ENCODE measurements around the gene IL22RA2.

The IL22RA2 gene

DNA sequence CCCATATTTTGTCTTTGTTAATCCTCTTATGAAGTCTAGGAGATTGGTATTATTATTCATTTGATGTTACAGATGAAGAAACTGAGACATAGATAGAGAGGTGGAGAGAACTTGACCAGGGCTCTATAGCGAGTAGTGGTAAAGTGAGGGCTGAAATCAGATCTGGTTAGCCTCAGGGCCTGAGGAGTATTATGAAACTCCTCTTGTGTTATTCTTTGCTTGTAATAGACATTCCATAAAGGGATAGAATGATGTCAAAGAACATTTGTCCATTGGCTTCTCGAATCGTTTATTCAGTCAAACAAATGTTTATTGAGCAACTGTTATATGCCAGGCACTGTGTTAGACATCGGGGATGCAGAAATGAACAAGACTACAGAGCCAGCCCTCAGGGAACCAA, at the start of gene IL22RA2:
TSS of gene IL22RA2 (minus strand) at position 144 of the 400 bp plus-strand sequence. CDS start 11,895 bp downstream, outside the sequence.
- no peak within 1 kb of the TSS for H3K4me3 ChIP-seq (ENCODE audit: low read depth, low read length)
- DNase-seq (ENCODE audit: low read depth) = no peak
- TF ChIP-seq, protein P1, sequence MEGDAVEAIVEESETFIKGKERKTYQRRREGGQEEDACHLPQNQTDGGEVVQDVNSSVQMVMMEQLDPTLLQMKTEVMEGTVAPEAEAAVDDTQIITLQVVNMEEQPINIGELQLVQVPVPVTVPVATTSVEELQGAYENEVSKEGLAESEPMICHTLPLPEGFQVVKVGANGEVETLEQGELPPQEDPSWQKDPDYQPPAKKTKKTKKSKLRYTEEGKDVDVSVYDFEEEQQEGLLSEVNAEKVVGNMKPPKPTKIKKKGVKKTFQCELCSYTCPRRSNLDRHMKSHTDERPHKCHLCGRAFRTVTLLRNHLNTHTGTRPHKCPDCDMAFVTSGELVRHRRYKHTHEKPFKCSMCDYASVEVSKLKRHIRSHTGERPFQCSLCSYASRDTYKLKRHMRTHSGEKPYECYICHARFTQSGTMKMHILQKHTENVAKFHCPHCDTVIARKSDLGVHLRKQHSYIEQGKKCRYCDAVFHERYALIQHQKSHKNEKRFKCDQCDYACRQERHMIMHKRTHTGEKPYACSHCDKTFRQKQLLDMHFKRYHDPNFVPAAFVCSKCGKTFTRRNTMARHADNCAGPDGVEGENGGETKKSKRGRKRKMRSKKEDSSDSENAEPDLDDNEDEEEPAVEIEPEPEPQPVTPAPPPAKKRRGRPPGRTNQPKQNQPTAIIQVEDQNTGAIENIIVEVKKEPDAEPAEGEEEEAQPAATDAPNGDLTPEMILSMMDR (IDR thresholded peaks at IDR 0.05; ENCODE audit: insufficient read depth, low read depth, low read length, missing control alignments) = no peak

DNA sequence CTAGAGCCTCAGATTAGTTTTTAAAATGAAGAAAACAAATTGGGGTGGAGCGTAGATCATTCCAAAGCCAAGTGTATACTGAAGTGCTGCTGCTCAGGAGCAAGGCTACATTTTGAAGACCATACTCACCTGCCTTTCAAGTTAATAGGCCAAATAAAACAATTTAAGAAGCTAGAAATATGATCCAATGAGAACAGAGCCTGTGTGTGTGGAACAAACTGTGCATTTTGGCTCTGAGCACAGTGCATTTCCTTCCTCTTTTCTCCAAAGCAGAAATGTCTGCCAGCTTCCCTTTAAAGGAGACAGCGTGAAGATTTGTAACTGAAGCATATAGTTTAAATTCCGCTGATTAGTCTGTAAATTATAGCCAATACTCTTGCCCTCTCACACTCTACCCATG, 48.9 kb upstream of the IL22RA2 start:
- no peak for DNase-seq (ENCODE audit: low read depth)
- TF ChIP-seq, protein P1 (IDR thresholded peaks at IDR 0.05; ENCODE audit: insufficient read depth, low read depth, low read length, missing control alignments) = no peak
- H3K4me3 ChIP-seq (ENCODE audit: low read depth, low read length) = no peak overlapping the region

- no peak for DNase-seq (ENCODE audit: low read depth)
- TF ChIP-seq, protein P1 (IDR thresholded peaks at IDR 0.05; ENCODE audit: insufficient read depth, low read depth, low read length, missing control alignments) = no peak
- H3K4me3 ChIP-seq (ENCODE audit: low read depth, low read length) = peak overlapping the region; percentile 88
These were observed 46.3 kb upstream of the IL22RA2 start for GRCh38 chr6:137219664-137220252.

DNA sequence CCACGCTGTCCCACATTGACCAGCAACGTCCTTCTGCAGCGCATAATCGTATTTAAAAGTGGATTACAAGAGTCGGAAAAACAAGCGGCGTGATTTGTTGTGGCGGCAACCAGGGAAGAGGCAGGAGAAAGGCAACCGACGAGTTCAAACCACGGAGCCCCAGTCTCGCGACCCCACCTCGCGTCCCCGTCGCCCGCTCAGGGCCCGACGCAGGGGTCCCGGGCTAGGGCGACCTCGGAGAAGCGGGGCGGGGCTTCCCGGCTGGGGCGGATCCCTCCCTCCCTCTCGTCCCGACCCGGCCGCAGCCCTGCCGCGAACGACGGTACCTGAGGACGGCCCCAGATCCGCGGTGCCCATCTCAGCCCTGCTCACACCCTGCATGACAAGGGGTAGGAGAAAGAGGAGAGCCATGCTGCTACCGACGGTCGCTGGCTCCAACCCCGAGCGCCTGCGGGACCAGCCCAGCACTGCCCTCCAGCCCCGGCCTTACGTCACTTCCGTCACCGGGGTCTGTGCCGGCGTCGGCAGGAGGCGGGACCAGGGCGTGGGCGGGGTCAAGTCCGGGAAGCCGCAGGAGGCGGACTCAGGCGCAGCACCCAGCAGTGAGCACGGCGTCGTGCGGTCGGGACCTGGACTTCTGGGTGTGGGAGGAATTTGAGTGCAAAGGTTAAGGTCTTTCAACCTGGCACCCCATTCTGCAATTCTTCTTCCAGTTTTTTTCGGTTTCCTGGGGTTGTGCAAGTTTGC, 45.6 kb upstream of the IL22RA2 start, which contains the start of gene IFNGR1:
TSS of gene IFNGR1 (minus strand) at position 469 of the 747 bp plus-strand sequence. CDS start at position 411, 58 bp downstream.
- peak; percentile 96 for DNase-seq (ENCODE audit: low read depth)
- TF ChIP-seq, protein P1 (IDR thresholded peaks at IDR 0.05; ENCODE audit: insufficient read depth, low read depth, low read length, missing control alignments) = no peak
- H3K4me3 ChIP-seq (ENCODE audit: low read depth, low read length) = peak within 1 kb of the TSS; percentile 88

- TF ChIP-seq, protein P1 (IDR thresholded peaks at IDR 0.05; ENCODE audit: insufficient read depth, low read depth, low read length, missing control alignments) = no peak
- peak overlapping the region; percentile 88 for H3K4me3 ChIP-seq (ENCODE audit: low read depth, low read length)
- peak; percentile 68 for DNase-seq (ENCODE audit: low read depth)
These were observed 45.1 kb upstream of the IL22RA2 start for GRCh38 chr6:137218473-137218916.

GRCh38 chr6:137217801-137218472, 44.5 kb upstream of the IL22RA2 start:
- DNase-seq (ENCODE audit: low read depth) = peak; percentile 62
- H3K4me3 ChIP-seq (ENCODE audit: low read depth, low read length) = peak overlapping the region; percentile 88
- TF ChIP-seq, protein P1 (IDR thresholded peaks at IDR 0.05; ENCODE audit: insufficient read depth, low read depth, low read length, missing control alignments) = no peak
